ENCODE data around the gene CDH13.

CDH13 gene

GRCh38 chr16:83515395-83515794, 888.6 kb downstream of the CDH13 start:
- DNase-seq (ENCODE audit: low spot score): no peak

- DNase-seq (ENCODE audit: low spot score): no peak
These were observed 890.2 kb downstream of the CDH13 start for GRCh38 chr16:83516931-83517330.

- DNase-seq (ENCODE audit: low spot score): no peak
These were observed 890.6 kb downstream of the CDH13 start for GRCh38 chr16:83517398-83517797.

- no peak for DNase-seq (ENCODE audit: low spot score)
These were observed 893.8 kb downstream of the CDH13 start for GRCh38 chr16:83520596-83520995.

- DNase-seq (ENCODE audit: low spot score): no peak
These were observed 903.5 kb downstream of the CDH13 start for GRCh38 chr16:83530293-83530692.

- no peak for DNase-seq (ENCODE audit: low spot score)
These were observed 905.9 kb downstream of the CDH13 start for GRCh38 chr16:83532634-83533033.

- no peak for DNase-seq (ENCODE audit: low spot score)
These were observed 906.4 kb downstream of the CDH13 start for GRCh38 chr16:83533193-83533592.

GRCh38 chr16:83538707-83539106, 911.9 kb downstream of the CDH13 start:
- DNase-seq (ENCODE audit: low spot score): no peak

GRCh38 chr16:83539736-83540490, 913.1 kb downstream of the CDH13 start:
- DNase-seq (ENCODE audit: low spot score): no peak

GRCh38 chr16:83541231-83541630, 914.5 kb downstream of the CDH13 start:
- DNase-seq (ENCODE audit: low spot score): no peak

GRCh38 chr16:83542491-83542890, 915.7 kb downstream of the CDH13 start:
- DNase-seq (ENCODE audit: low spot score): no peak

- DNase-seq (ENCODE audit: low spot score): no peak
These were observed 922.8 kb downstream of the CDH13 start for GRCh38 chr16:83549316-83550182.

- DNase-seq (ENCODE audit: low spot score): no peak
These were observed 923.4 kb downstream of the CDH13 start for GRCh38 chr16:83550183-83550569.

GRCh38 chr16:83552228-83552627, 925.5 kb downstream of the CDH13 start:
- no peak for DNase-seq (ENCODE audit: low spot score)

- no peak for DNase-seq (ENCODE audit: low spot score)
These were observed 926.2 kb downstream of the CDH13 start for GRCh38 chr16:83552930-83553329.

GRCh38 chr16:83554096-83554495, 927.3 kb downstream of the CDH13 start:
- DNase-seq (ENCODE audit: low spot score): no peak

GRCh38 chr16:83554540-83554939, 927.8 kb downstream of the CDH13 start:
- no peak for DNase-seq (ENCODE audit: low spot score)

GRCh38 chr16:83561876-83562275, 935.1 kb downstream of the CDH13 start:
- no peak for DNase-seq (ENCODE audit: low spot score)

GRCh38 chr16:83568345-83568744, 941.6 kb downstream of the CDH13 start:
- DNase-seq (ENCODE audit: low spot score): no peak

GRCh38 chr16:83574388-83574787, 947.6 kb downstream of the CDH13 start:
- no peak for DNase-seq (ENCODE audit: low spot score)

- DNase-seq (ENCODE audit: low spot score): no peak
These were observed 950.4 kb downstream of the CDH13 start for GRCh38 chr16:83577078-83577745.

GRCh38 chr16:83578171-83578570, 951.4 kb downstream of the CDH13 start:
- DNase-seq (ENCODE audit: low spot score): no peak

GRCh38 chr16:83579027-83579426, 952.3 kb downstream of the CDH13 start:
- no peak for DNase-seq (ENCODE audit: low spot score)

Data from globus pallidus (tissue), 1 donor.